GM10266 (cell line): ENCODE results near the gene CDHR4.

Experiments used
- DNase-seq: peaks from one replicate; pipeline ENCODE4 v3.0.0; 2012; ENCODE audit errors: extremely low spot score
- TF ChIP-seq, protein P1 (sequence below): IDR thresholded peaks from 2 replicates; pipeline ENCODE4 v1.5.1; 2012; ENCODE audit warnings: mild to moderate bottlenecking, low read depth; ENCODE audit not compliant: control insufficient read depth, insufficient read depth; ENCODE audit errors: missing control alignments

CDHR4 gene

DNA sequence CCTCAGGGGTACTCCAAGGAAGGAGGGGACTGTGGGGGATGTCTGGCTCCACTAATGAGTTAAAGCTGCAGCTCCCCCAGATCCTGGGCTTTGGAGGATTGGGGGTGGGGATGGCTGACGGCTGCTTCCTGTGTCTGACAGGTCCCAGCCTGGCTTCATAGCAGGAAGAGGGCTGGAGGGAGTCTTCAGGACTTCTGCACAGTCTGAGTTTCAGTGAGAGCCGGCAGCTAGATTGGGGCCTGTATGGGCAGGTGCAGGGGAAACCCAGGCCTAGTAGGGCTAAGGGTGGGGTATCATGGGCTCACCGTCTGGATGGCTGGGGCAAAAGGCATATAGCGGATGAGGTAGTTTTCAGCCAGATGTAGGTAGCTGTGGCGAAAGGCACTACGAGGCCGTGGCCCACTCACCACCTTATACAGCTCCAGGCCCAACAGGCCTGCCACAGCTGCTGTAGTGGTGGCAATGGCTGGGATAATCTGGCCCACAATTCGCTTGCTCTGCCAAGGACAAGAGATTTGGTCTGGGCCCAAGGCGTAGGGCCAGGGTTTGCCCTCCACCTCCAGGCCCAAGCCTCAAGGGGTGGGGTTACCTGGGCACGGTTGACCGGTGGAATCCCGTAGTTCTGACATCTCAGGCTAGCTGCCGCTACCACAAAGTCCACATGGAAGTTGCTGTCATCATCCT is 7.9 kb upstream of the CDHR4 start:
- DNase-seq, result no peak
- TF ChIP-seq, protein P1, sequence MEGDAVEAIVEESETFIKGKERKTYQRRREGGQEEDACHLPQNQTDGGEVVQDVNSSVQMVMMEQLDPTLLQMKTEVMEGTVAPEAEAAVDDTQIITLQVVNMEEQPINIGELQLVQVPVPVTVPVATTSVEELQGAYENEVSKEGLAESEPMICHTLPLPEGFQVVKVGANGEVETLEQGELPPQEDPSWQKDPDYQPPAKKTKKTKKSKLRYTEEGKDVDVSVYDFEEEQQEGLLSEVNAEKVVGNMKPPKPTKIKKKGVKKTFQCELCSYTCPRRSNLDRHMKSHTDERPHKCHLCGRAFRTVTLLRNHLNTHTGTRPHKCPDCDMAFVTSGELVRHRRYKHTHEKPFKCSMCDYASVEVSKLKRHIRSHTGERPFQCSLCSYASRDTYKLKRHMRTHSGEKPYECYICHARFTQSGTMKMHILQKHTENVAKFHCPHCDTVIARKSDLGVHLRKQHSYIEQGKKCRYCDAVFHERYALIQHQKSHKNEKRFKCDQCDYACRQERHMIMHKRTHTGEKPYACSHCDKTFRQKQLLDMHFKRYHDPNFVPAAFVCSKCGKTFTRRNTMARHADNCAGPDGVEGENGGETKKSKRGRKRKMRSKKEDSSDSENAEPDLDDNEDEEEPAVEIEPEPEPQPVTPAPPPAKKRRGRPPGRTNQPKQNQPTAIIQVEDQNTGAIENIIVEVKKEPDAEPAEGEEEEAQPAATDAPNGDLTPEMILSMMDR, result no peak

- TF ChIP-seq, protein P1, result no peak
- DNase-seq, result no peak
Observed at GRCh38 chr3:49806850-49807249, 7.2 kb upstream of the CDHR4 start.

DNA sequence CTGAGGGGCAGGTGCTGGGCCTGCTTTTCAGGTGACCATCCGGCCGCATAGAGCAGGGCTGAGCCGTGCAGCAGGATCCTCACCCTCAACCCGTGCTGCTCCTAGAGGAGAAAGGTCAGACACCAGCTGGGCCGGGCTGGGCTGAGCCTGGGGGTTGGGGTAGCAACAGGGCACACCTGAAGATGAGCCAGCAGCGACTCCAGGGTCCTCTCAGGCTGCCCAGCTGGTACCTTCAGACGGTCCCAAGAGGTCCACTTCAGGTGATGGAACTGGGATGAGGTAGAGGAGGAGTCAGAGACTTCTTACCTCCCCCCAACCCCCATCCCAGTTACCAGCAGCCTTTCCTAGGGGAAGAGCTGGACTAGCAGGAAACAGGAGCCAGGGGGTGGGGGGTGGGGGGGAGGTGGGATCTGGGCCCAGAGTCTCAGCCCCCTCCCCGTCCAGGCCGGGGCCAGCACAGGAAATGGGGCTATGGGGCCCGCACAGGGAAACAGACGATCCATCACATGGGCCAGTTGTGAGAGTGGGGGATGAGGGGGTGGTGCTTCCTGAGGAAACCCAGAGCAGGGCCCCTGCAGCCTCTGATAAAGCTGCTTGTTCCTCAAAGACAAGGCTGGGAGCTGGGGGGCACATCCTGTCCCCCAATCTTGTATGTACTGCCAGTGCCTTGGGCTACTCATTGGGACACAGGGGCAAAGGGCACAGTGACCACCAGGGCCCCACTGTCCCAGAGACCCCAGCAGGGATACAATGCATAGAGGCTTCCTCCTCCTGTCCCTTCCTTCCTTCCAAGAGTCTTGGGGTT is 6.4 kb upstream of the CDHR4 start:
- TF ChIP-seq, protein P1, result no peak
- peak; percentile 70 for DNase-seq

GRCh38 chr3:49805367-49805782 is 5.7 kb upstream of the CDHR4 start:
- DNase-seq, result no peak
- TF ChIP-seq, protein P1, result no peak

DNA sequence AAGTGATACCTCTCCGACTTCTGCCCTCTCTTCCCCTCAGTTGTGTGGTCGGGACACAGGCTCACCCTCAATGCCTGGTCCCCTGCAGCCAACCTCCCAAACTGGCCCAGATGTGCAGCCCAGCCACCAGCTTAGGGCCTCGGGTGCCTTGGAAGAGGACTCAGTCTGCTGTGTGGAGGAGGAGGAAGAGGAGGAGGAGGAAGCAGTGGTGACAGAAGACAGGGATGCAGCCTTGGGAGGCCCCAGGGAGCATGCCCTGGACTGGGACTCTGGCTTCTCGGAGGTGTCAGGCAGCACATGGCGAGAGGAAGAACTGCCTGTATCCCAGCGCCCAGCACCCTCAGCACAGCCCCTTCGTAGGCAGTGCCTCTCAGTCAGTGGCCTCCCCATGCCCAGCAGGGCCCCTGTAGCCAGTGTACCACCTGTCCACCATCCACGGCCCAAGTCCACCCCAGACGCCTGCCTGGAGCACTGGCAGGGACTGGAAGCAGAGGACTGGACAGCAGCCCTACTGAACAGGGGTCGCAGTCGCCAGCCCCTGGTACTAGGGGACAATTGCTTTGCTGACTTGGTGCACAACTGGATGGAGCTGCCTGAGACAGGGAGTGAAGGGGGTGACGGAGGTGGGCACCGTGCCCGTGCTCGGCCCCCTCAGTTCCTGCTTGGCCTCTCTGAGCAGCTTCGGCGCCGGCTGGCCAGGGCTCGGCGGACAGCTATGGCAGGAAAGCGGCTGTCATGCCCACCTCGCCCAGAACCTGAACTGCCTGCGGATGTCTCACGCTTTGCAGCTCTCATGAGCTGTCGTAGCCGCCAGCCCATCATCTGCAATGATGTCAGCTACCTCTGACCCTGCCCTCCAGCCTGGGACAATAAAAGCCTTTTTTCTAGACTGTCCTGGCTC is 4.7 kb upstream of the CDHR4 start:
- no peak for DNase-seq
- TF ChIP-seq, protein P1, result no peak

DNA sequence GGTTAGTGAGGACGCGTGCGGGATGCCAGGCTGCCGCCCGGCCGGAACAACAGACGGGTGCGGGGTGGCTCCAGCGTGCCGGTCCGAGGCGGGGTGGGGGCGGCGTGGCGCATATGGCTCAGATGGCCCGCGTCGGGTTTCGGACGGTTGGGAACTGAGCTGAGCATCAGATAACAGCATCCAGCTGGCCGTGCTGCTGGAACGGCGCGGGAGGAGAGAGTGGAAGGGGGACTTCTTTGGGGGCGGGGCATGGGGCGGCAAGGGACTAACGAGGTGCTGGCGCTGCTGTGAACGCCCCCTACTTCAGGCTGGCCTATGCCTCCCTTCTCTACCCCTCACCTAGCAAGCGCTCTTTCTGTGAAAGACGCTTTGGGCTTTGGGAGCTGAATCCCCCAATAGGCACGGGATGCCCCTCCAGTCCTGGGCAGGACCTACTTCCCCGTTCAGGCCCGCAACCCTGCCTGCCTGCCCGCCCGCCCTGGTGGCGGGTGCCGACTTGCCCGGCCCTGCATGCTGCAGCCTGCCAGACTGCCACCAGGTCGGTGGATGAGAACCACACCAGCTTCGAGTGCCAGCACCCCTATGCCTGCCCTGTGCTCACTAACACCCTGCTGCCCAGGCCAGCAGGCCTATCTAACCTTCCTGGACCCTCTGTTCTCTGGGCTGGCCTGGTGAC is 3.9 kb upstream of the CDHR4 start:
- TF ChIP-seq, protein P1, result no peak
- no peak for DNase-seq
